SJCRH30 (cell line): ENCODE results near the gene SNX18. TPM values are rescaled to one million over a fixed set of nuclear protein-coding genes. Genes with fewer than 3 reads are reported as not detected.

Experiments
- DNase-seq, 2 experiments: peaks; one replicate each; pipeline ENCODE4 v3.0.0-alpha.2; 2015 to 2020
- H3K27ac ChIP-seq: fragments of 250-450 bp; sonication (Bioruptor Pico); 2 replicates; pipeline ENCODE4 v1.5.1; 2020; ENCODE audit warnings: mild to moderate bottlenecking, moderate library complexity
- H3K27me3 ChIP-seq: fragments of 250-450 bp; sonication (Bioruptor Pico); 2 replicates; pipeline ENCODE4 v1.5.1; 2020; ENCODE audit warnings: mild to moderate bottlenecking, moderate library complexity
- H3K36me3 ChIP-seq: fragments of 250-450 bp; sonication (Bioruptor Pico); 2 replicates; pipeline ENCODE4 v1.5.1; 2020; ENCODE audit warnings: mild to moderate bottlenecking, moderate library complexity
- H3K4me1 ChIP-seq: fragments of 250-450 bp; sonication (Bioruptor Pico); 2 replicates; pipeline ENCODE4 v1.5.1; 2020; ENCODE audit warnings: mild to moderate bottlenecking, moderate library complexity
- H3K4me3 ChIP-seq: fragments of 250-450 bp; sonication (Bioruptor Pico); 2 replicates; pipeline ENCODE4 v1.5.1; 2020; ENCODE audit warnings: mild to moderate bottlenecking, moderate library complexity
- H3K9me3 ChIP-seq: fragments of 250-450 bp; sonication (Bioruptor Pico); replicated peaks from 2 replicates; pipeline ENCODE4 v1.5.1; 2020; ENCODE audit warnings: mild to moderate bottlenecking, moderate library complexity
- total RNA-seq: library from RNA; depleted of rRNA; stranded (reverse); fragments of >200 nt; shearing (Covaris generic); gene quantifications from 2 replicates; pipeline ENCODE4 v1.2.3, GENCODE V29; 2014

The SNX18 gene
- total RNA-seq, 1 experiment from 2014 or later, result 9.3 TPM

GRCh38 chr5:54540286-54540685 is 22.7 kb downstream of the SNX18 start:
- no peaks in the 10 kb centered on the region for H3K4me1 ChIP-seq
- H3K27me3 ChIP-seq, result no peaks in the 10 kb centered on the region
- no peaks in the 10 kb centered on the region for H3K9me3 ChIP-seq
- no peak overlapping the region for H3K27ac ChIP-seq
- H3K4me3 ChIP-seq, result no peak overlapping the region
- H3K36me3 ChIP-seq, result no peaks in the 10 kb centered on the region
- DNase-seq, result no peak

GRCh38 chr5:54541823-54542783 is 24.5 kb downstream of the SNX18 start:
- H3K27me3 ChIP-seq, result no peaks in the 10 kb centered on the region
- DNase-seq, result no peak
- no peaks in the 10 kb centered on the region for H3K9me3 ChIP-seq
- H3K4me1 ChIP-seq, result no peaks in the 10 kb centered on the region
- H3K4me3 ChIP-seq, result no peak overlapping the region
- no peaks in the 10 kb centered on the region for H3K36me3 ChIP-seq
- no peak overlapping the region for H3K27ac ChIP-seq

- no peaks in the 10 kb centered on the region for H3K36me3 ChIP-seq
- no peaks in the 10 kb centered on the region for H3K9me3 ChIP-seq
- DNase-seq, result no peak
Measured at GRCh38 chr5:54544044-54544443, 26.5 kb downstream of the SNX18 start.

GRCh38 chr5:54545796-54546195 is 28.2 kb downstream of the SNX18 start:
- no peaks in the 10 kb centered on the region for H3K9me3 ChIP-seq
- H3K27ac ChIP-seq, result no peak overlapping the region
- no peaks in the 10 kb centered on the region for H3K4me1 ChIP-seq
- no peaks in the 10 kb centered on the region for H3K36me3 ChIP-seq
- no peak overlapping the region for H3K4me3 ChIP-seq
- no peak for DNase-seq
- H3K27me3 ChIP-seq, result no peaks in the 10 kb centered on the region

More at GRCh38 chr5:54544044-54544443, 26.5 kb downstream of the SNX18 start:
- no peaks in the 10 kb centered on the region for H3K4me1 ChIP-seq
- H3K4me3 ChIP-seq, result no peak overlapping the region
- H3K27me3 ChIP-seq, result no peaks in the 10 kb centered on the region
- no peak overlapping the region for H3K27ac ChIP-seq

GRCh38 chr5:54547711-54548250 is 30.2 kb downstream of the SNX18 start:
- H3K36me3 ChIP-seq, result no peaks in the 10 kb centered on the region
- no peak overlapping the region for H3K4me3 ChIP-seq
- no peak for DNase-seq
- no peaks in the 10 kb centered on the region for H3K27me3 ChIP-seq
- H3K9me3 ChIP-seq, result no peaks in the 10 kb centered on the region
- no peak overlapping the region for H3K27ac ChIP-seq
- no peaks in the 10 kb centered on the region for H3K4me1 ChIP-seq

- DNase-seq, result no peak
- H3K27me3 ChIP-seq, result no peaks in the 10 kb centered on the region
- no peaks in the 10 kb centered on the region for H3K9me3 ChIP-seq
- no peak overlapping the region for H3K4me3 ChIP-seq
- no peaks in the 10 kb centered on the region for H3K4me1 ChIP-seq
- no peaks in the 10 kb centered on the region for H3K36me3 ChIP-seq
- H3K27ac ChIP-seq, result no peak overlapping the region
Measured at GRCh38 chr5:54548565-54548964, 31.0 kb downstream of the SNX18 start.

GRCh38 chr5:54551292-54551691 is 33.7 kb downstream of the SNX18 start:
- H3K27ac ChIP-seq, result no peak overlapping the region
- no peaks in the 10 kb centered on the region for H3K9me3 ChIP-seq
- H3K36me3 ChIP-seq, result no peaks in the 10 kb centered on the region
- DNase-seq, result no peak
- no peaks in the 10 kb centered on the region for H3K27me3 ChIP-seq
- H3K4me3 ChIP-seq, result no peak overlapping the region
- H3K4me1 ChIP-seq, result no peaks in the 10 kb centered on the region

- no peaks in the 10 kb centered on the region for H3K9me3 ChIP-seq
- H3K27ac ChIP-seq, result no peak overlapping the region
- H3K4me3 ChIP-seq, result no peak overlapping the region
- H3K27me3 ChIP-seq, result no peaks in the 10 kb centered on the region
- no peak for DNase-seq
- H3K36me3 ChIP-seq, result no peaks in the 10 kb centered on the region
- no peaks in the 10 kb centered on the region for H3K4me1 ChIP-seq
Measured at GRCh38 chr5:54551926-54552325, 34.4 kb downstream of the SNX18 start.

GRCh38 chr5:54552446-54552845 is 34.9 kb downstream of the SNX18 start:
- no peaks in the 10 kb centered on the region for H3K9me3 ChIP-seq
- no peak overlapping the region for H3K4me3 ChIP-seq
- no peaks in the 10 kb centered on the region for H3K4me1 ChIP-seq
- H3K27ac ChIP-seq, result no peak overlapping the region
- no peaks in the 10 kb centered on the region for H3K36me3 ChIP-seq
- no peak for DNase-seq
- H3K27me3 ChIP-seq, result no peaks in the 10 kb centered on the region

- no peak for DNase-seq
- no peaks in the 10 kb centered on the region for H3K27me3 ChIP-seq
- H3K4me3 ChIP-seq, result no peak overlapping the region
- peaks cover 5% of the 10 kb centered on the region for H3K4me1 ChIP-seq
- no peaks in the 10 kb centered on the region for H3K36me3 ChIP-seq
- H3K9me3 ChIP-seq, result no peaks in the 10 kb centered on the region
- H3K27ac ChIP-seq, result no peak overlapping the region
Measured at GRCh38 chr5:54553659-54554207, 36.2 kb downstream of the SNX18 start.

- Histone ChIP-seq H3K9me3 (no peaks in the 10 kb centered on the region), H3K4me1 (peaks cover 5% of the 10 kb centered on the region), H3K27ac (no peak overlapping the region), H3K4me3 (no peak overlapping the region), H3K27me3 (no peaks in the 10 kb centered on the region), H3K36me3 (no peaks in the 10 kb centered on the region)
- DNase-seq, result no peak
Measured at GRCh38 chr5:54556141-54556540, 38.6 kb downstream of the SNX18 start.

- no peaks in the 10 kb centered on the region for H3K36me3 ChIP-seq
- DNase-seq, result peak in 1 of 2 experiments; percentile 15
- H3K9me3 ChIP-seq, result no peaks in the 10 kb centered on the region
- no peak overlapping the region for H3K27ac ChIP-seq
- peaks cover 5% of the 10 kb centered on the region for H3K4me1 ChIP-seq
- H3K4me3 ChIP-seq, result no peak overlapping the region
- H3K27me3 ChIP-seq, result no peaks in the 10 kb centered on the region
Measured at GRCh38 chr5:54558362-54558761, 40.8 kb downstream of the SNX18 start.

- H3K27me3 ChIP-seq, result no peaks in the 10 kb centered on the region
- no peak for DNase-seq
- no peak overlapping the region for H3K4me3 ChIP-seq
- H3K4me1 ChIP-seq, result peaks cover 5% of the 10 kb centered on the region
- H3K9me3 ChIP-seq, result no peaks in the 10 kb centered on the region
- no peaks in the 10 kb centered on the region for H3K36me3 ChIP-seq
- H3K27ac ChIP-seq, result no peak overlapping the region
Measured at GRCh38 chr5:54561651-54562050, 44.1 kb downstream of the SNX18 start.

GRCh38 chr5:54563083-54563761 is 45.7 kb downstream of the SNX18 start:
- no peak for DNase-seq
- H3K27me3 ChIP-seq, result no peaks in the 10 kb centered on the region
- H3K4me1 ChIP-seq, result peaks cover 1% of the 10 kb centered on the region
- H3K36me3 ChIP-seq, result no peaks in the 10 kb centered on the region
- no peak overlapping the region for H3K4me3 ChIP-seq
- H3K27ac ChIP-seq, result no peak overlapping the region
- no peaks in the 10 kb centered on the region for H3K9me3 ChIP-seq

GRCh38 chr5:54567996-54568395 is 50.4 kb downstream of the SNX18 start:
- DNase-seq, result no peak
- Histone ChIP-seq H3K27me3 (no peaks in the 10 kb centered on the region), H3K4me1 (no peaks in the 10 kb centered on the region), H3K27ac (no peak overlapping the region), H3K9me3 (no peaks in the 10 kb centered on the region), H3K4me3 (no peak overlapping the region), H3K36me3 (no peaks in the 10 kb centered on the region)
